Hematopoietic multipotent progenitor cell treated with erythropoietin and hydrocortisone succinate and interleukin-3 and kit ligand, for 4 days (in vitro differentiated cells): Measurements from ENCODE around the gene SSNA1.

ENCODE experiments used
- DNase-seq: peaks from one replicate; pipeline ENCODE4 v3.0.0-alpha.2; 2015

The SSNA1 gene

DNA sequence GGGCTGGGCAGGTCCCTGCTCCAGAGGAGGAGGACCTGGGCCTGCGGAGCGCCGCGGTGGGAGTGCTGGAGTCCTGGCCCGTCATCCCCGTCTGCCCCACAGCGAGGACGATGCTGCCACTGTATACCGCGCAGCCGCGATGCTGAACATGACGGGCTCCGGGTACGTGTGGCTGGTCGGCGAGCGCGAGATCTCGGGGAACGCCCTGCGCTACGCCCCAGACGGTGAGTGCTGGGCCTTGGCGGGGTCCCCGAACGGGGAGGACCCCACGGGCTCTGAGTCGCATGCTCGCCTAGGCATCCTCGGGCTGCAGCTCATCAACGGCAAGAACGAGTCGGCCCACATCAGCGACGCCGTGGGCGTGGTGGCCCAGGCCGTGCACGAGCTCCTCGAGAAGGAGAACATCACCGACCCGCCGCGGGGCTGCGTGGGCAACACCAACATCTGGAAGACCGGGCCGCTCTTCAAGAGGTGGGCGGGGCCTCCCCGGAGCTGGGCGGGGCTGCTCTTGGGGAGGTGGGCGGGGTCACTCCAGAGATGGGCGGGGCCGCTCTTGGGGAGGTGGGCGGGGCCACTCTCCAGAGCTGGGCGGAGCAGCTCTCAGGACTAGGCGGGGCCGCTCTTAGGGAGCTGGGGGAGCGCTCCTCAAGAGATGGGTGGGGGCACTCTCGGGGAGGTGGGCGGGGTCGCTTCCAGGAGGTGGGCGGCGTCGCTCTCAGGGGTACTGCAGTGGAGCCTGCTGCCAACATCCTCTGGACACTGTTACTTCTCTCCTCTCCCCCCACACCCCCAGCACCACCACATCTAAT lies 31.7 kb upstream of the SSNA1 start:
- peak; percentile 79 for DNase-seq

DNA sequence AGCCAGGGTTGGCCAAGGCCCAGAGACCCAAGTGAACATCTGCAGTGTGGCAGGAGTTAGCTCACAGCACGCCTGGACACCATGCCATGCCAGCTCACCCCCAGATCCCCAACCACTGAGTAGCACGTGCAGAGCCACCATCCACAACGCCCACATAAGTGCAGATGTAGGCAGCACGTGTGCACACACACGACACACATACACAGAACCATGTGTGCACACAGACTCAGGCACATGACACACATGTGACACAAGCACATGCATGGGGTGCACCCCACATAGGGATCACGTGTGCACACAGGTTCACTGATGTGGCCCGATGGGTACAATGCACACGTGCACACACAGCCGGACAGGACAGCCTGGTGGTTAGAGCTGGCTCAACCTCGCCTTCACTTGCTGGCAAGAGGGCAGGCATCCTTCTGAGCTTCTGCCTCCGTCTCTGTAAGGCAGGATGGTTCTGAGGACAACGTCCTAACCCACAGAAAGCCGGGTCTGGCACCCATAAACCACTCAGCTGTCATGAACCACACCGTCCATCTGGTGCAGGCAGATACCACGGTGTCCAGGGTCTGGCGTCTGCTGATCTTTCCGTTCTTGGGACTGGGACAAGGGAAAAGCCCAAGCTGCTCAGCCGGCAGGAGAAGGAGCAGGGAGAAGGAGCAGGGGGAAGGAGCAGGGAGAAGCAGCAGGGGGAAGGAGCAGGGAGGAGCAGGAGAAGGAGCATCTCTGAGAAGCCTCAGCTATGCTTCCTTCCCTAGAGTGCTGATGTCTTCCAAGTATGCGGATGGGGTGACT lies 30.7 kb upstream of the SSNA1 start:
- DNase-seq = no peak

DNA sequence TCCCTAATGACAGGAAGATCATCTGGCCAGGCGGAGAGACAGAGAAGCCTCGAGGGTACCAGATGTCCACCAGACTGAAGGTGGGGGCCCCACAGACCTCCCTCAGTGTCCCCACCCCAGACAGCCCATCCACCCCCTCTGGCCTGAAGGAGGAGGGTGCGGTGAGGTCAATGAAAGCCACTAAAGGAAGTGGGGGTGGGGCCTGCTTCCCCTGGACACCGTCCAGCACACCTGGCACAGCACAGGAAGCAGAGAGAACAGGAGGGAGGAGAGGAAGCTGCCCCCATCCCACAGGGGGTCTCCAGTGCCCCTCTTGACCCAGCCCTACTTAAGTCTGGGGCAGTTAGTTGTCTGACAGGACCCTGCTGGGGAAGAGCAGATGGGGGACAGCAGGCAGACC lies 29.9 kb upstream of the SSNA1 start:
- DNase-seq = no peak

DNA sequence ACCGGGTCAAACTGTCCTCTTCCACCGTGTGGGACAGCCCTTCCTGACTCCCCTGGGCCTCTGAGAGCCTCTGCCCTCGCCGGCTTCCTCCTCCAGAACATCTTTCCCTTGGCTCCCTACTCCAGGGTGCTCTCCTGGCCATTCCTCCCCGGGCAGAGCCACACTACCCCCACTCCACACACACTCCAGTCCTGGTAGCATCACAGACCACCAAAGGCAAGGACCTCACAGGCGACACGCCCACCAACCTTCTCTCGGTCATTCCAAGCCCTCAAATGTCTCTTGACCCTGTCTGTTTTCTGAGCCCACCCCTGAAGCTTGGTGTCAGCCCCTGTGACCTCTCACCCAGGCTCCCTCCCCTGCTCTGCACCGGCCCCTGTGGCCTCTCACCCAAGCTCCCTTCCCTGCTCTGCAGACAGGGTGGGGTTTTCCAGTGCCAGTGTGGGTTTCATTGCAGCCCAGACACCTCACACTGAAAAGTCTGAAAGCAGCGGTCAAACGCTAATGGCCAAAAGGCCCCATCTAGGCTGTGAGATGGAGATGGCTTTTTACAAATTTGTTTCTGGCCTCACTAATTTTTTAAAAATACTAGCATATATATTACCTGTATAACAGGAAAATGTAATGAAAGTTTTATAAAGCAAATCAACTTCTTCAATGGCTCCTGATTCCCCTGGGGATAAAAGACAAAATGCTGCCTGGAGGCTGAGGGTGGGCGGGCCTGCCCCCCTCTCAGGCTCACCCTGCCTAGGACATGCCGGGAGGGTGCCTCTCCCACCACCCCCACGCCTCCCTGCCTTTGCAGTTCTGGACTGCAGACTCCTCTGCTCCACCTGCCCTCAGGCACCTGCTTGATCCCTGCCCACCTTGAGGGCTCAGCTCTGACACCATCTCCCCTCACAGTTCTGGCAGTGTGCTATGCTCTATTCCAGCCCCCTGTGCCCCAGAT lies 29.1 kb upstream of the SSNA1 start:
- DNase-seq = no peak

DNA sequence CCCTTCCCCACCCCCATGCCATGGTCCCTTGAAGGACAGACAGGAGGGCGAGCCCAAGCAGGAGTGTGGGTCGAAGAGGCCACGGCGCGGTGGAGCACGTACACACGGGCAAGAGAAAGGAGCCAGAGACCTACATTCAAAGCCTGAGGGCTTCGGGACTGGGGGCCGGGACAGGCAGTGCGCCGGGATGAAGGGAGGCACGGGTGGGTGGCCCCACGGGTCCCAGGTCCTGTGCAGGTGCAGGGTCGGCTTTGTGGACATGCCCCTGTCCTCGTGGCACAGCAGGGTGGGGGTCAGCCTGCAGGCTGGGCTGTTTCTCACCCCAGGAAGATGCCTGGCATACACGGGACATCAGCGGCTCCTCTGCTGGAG lies 28.4 kb upstream of the SSNA1 start:
- DNase-seq = no peak

DNA sequence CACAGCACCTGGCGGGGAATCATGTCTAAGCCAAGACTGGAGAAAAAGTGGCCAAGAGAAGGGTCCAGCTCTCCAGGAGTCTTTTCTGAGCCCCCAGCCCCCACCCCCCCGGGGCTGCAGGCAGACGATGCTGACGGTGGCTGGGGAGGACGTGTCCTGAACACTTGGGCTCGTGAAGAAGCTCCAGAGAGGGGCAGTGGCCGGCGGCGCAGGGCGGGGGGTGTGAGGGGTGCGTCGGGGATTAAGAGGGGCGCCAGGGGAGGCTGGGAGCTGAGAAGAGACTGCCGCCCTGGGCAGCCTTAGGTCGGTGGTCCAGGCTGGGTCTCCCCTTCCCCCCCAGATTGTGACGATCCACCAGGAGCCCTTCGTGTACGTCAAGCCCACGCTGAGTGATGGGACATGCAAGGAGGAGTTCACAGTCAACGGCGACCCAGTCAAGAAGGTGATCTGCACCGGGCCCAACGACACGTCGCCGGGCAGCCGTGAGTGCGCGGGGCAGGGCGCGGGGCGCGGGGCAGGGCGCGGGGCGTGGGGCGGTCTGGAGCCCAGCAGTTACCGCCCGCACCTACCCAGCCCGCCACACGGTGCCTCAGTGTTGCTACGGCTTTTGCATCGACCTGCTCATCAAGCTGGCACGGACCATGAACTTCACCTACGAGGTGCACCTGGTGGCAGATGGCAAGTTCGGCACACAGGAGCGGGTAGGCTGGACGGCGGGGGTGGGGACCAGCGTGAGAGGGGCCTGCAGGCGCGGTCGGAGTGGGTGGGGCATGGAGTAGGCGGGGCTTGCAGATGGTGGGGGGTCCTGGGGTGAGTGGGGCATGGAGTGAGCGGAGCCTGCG lies 27.5 kb upstream of the SSNA1 start:
- DNase-seq = no peak

DNA sequence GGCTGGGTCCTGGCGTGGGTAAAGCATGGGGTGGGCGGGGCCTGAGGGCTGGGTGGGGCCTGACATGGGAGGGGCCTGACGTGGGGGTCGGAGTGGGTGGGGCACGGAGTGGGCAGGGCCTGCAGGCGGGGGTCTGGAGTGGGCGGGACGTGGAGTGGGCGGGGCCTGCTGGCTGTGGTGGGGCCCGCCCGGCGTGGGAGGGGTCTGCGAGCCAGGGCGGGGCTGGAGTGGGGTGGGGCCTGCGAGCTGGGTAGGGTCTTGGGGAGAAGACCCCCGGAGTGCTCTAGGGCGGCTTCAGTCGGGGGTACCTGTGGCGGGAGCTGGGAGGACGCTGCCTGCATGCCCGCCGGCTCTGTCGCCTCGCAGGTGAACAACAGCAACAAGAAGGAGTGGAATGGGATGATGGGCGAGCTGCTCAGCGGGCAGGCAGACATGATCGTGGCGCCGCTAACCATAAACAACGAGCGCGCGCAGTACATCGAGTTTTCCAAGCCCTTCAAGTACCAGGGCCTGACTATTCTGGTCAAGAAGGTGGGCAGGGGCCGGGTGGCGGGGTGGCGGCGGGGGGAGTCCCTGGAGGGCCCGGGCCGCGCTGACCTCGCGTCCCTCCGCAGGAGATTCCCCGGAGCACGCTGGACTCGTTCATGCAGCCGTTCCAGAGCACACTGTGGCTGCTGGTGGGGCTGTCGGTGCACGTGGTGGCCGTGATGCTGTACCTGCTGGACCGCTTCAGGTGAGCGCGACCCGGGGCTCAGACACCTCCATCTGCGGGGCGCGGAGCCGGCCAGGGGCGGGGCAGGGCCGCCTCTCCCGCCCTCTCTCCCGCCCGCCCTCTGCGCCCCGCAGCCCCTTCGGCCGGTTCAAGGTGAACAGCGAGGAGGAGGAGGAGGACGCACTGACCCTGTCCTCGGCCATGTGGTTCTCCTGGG lies 26.7 kb upstream of the SSNA1 start:
- DNase-seq = peak; percentile 41

DNA sequence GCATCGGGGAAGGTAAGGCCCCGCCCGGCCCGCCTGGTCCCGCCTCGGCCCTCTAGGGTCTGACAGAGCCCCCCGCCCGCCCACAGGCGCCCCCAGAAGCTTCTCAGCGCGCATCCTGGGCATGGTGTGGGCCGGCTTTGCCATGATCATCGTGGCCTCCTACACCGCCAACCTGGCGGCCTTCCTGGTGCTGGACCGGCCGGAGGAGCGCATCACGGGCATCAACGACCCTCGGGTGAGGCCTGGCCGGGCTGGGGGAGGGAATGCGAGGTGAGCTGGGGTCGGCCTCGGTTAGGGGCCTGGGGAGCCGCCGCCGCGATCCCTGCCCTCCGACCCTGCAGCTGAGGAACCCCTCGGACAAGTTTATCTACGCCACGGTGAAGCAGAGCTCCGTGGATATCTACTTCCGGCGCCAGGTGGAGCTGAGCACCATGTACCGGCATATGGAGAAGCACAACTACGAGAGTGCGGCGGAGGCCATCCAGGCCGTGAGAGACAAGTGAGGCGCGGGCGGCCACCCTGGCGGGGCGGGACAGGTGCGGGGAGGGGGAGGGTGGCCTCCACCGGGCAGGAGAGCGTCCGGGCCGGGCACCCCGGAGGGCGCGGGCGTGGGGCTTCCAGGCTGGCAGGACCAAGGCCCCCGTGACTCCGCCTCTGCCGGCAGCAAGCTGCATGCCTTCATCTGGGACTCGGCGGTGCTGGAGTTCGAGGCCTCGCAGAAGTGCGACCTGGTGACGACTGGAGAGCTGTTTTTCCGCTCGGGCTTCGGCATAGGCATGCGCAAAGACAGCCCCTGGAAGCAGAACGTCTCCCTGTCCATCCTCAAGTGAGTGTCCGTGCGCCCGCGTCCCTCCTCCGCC lies 25.7 kb upstream of the SSNA1 start:
- DNase-seq = peak; percentile 40

DNA sequence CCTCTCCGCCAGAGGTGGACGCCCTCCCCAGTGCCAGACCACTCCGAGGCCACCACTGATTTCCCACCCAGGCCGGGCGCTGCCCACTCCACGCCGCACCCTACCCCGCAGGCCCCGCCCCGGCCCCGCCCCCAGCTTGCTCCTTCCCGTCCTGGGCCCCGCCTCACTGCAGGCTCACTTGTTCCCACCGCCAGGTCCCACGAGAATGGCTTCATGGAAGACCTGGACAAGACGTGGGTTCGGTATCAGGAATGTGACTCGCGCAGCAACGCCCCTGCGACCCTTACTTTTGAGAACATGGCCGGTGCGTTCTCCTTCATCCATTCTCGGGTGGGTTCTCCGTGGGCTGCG lies 25.1 kb upstream of the SSNA1 start:
- no peak for DNase-seq

DNA sequence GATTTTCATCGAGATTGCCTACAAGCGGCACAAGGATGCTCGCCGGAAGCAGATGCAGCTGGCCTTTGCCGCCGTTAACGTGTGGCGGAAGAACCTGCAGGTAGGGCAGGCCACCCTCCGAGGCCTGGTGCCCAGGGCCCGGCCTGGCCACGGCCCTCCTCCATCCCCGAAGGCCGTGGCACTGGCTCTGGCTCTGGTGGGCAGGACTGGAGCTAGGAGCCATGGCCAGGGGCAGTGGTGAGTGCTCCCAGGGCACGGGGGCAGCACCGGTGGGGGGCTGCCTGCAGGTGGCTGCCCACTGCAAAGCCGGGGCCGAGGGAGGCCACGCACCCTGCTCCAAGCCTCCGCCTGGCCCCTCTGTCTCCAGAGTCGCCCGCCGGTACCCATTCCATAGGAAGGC lies 24.7 kb upstream of the SSNA1 start:
- no peak for DNase-seq

DNA sequence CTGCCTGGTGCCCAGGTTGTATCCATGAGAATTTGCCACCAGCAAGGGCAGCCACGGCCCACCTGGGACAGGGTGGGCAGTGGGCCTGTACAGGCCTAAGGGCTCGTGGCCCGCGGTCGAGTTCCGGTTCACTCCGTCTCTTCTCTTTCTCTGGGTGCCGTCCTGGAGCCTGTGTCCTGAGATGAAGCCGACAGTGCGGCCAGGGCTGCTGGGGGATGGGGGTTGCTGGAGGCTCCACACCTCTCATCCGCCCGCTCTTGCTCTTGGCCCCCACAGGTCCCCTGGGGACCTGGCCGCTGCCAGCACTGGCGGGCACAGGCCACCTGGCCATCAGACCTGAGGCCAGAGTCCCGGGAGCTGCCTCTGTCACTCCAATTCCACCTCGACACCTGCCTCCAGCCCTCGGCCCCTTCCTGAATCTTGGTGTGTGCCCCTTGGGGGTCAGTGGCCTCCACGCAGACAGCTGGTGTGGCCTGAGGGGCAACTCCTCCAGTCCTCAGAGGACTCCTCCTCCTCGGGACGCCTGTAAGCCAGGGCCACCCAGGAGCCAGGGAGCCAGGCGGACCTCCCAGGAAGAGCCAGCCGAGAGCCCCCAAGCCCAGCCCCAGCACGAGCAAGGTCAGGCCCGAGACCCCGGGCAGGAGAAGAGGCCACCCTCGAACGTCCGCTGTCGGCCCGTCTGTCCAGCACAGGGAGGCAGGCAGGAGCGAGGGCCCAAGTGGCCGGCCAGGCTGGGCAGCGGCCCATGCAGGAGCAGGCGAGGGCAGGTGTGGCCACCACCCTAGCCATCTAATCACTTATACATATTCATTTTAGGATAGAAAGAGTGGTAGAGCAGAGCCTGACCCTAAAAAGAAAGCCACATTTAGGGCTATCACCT lies 23.9 kb upstream of the SSNA1 start:
- no peak for DNase-seq

DNA sequence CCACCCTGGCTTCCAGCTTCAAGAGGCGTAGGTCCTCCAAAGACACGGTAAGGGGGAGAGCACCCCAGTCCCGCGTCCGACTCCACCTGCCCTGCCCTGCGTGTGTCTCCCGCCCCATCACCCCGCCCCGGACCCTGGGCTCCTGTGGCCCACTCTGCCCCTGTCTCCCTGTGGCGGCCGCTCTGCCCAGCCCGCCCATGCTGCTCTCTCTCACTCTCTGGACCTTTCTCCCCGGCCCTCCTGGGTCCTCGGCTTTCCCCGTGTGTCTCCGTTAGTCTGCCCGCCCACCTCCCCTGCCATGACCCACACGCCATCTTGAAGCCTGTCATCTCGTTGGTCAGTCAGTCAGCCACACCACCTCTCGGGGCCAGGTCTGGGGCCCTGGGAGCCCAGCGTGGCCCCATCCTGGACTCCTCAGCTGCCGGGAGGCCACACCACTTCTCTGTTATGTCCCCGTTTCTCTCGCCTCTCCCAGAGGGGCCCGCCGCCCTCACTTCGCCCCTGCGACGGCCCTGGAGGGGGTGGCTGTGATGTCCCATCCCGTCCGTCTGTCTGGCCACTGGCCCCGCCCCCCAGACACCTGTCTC lies 23.1 kb upstream of the SSNA1 start:
- no peak for DNase-seq

DNA sequence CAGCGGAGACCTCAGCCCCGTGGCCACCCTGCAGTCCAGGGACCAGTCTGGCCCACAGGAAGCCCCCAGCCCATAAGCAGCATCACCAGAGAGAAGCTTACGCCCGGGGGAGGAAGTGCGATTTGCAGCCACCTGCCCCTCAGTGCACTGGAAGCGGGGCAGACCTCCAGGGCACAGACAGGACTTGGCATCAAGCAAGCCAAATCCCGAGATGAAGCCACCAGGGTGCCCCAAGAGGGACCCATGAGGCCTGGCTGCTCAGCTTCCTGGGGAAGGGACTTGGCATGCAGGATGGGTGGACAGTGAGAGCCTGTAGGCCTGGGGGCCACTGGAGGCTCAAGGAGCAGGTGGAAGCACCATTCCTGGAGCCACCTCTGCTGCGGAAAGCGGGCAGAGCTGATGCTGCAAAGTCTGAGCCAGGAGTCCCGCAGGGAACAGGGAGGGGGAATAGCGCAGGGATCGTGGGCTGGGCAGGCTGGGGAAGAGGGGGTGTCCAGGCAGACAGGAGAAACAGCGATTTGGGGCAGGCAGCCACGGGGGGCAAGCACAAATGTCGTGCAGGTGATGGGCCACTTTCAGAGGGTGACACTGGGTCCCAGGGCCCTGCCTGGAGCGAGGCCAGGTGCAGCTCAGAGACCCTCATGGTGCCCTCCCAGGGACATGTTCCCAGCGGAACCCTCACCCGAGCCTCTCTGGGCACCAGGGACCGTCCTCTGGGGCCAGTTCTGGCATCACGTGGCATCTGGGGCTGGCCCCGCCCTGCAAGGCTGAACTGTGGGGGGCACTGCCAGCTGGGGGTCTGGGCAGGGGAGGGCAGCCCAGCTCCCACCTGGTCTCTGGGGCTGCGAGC lies 21.9 kb upstream of the SSNA1 start:
- no peak for DNase-seq

DNA sequence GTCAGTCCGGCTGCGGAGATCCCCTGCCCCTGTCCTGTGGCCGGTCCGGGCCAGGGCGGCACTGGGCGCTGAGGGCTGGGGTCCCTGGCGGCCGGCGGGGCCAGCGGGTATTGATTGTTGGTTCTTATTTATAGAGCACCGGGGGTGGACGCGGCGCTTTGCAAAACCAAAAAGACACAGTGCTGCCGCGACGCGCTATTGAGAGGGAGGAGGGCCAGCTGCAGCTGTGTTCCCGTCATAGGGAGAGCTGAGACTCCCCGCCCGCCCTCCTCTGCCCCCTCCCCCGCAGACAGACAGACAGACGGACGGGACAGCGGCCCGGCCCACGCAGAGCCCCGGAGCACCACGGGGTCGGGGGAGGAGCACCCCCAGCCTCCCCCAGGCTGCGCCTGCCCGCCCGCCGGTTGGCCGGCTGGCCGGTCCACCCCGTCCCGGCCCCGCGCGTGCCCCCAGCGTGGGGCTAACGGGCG lies 21.2 kb upstream of the SSNA1 start:
- peak; percentile 41 for DNase-seq

DNA sequence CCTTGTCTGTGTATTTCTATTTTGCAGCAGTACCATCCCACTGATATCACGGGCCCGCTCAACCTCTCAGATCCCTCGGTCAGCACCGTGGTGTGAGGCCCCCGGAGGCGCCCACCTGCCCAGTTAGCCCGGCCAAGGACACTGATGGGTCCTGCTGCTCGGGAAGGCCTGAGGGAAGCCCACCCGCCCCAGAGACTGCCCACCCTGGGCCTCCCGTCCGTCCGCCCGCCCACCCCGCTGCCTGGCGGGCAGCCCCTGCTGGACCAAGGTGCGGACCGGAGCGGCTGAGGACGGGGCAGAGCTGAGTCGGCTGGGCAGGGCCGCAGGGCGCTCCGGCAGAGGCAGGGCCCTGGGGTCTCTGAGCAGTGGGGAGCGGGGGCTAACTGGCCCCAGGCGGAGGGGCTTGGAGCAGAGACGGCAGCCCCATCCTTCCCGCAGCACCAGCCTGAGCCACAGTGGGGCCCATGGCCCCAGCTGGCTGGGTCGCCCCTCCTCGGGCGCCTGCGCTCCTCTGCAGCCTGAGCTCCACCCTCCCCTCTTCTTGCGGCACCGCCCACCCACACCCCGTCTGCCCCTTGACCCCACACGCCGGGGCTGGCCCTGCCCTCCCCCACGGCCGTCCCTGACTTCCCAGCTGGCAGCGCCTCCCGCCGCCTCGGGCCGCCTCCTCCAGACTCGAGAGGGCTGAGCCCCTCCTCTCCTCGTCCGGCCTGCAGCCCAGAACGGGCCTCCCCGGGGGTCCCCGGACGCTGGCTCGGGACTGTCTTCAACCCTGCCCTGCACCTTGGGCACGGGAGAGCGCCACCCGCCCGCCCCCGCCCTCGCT lies 20.5 kb upstream of the SSNA1 start:
- DNase-seq = peak; percentile 45

DNA sequence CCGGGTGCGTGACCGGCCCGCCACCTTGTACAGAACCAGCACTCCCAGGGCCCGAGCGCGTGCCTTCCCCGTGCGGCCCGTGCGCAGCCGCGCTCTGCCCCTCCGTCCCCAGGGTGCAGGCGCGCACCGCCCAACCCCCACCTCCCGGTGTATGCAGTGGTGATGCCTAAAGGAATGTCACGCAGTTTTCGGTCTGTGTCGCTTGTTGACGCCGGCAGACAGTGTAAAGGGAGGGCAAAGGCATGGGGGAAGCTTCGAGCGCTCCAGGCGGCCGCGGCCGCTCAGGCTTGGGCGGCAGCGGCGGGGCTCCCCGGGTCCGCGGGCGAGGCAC lies 19.9 kb upstream of the SSNA1 start:
- peak; percentile 31 for DNase-seq
